GM21825 (cell line): ENCODE results near the gene IFI6.
"Not testable (repeated sequence)": the region's sequence is repeated elsewhere in the genome, so short reads cannot be mapped to it uniquely, and the experiment has no call there.

Experiments used
- ATAC-seq: cut with Tn5 transposase; IDR thresholded peaks from one replicate; pipeline ENCODE4 v1.9.1; 2021; ENCODE audit warnings: mild to moderate bottlenecking, moderate library complexity; ENCODE audit not compliant: unreplicated experiment

The IFI6 gene

GRCh38 chr1:27632387-27633297 is 39.4 kb downstream of the IFI6 start:
- peak; percentile 32 for ATAC-seq

- peak; percentile 25 for ATAC-seq
Measured at GRCh38 chr1:27630859-27631491, 41.0 kb downstream of the IFI6 start.

DNA sequence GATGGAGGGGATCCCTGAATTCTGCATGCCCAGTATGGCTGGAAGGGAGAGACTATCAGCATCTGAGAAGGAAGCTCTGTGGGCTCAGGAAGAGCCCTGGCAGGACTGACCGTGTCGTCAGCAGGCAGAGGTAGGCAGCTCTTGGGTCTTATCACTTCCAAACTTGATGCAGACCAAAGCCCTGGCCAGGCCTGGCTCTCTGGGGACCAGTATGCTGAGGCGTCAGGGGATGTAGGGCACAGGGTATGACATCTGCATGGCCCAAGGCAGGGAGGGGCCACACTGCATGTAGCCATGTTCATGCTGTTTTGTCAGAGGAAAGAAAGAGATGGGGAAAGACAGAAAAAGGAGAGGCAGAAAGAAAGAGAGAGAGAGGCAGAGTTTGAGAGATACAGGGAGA is 43.3 kb downstream of the IFI6 start:
- ATAC-seq: no peak

DNA sequence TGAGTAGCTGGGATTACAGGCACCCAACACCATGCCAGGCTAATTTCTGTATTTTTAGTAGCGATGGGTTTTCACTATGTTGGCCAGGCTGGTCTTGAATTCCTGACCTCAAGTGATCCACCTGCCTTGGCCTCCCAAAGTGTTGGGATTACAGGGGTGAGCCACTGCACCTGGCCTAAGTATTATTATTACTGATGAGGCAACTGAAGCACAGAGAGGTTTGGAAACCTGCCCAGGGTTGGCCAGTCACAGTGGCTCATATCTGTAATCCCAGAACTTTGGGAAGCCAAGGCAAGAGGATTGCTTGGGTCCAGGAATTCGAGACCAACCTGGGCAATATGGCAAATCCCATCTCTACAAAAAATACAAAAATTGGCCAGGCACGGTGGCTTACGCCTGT is 44.3 kb downstream of the IFI6 start:
- ATAC-seq: not testable (repeated sequence)

GRCh38 chr1:27627061-27627460 is 44.9 kb downstream of the IFI6 start:
- no peak for ATAC-seq

- no peak for ATAC-seq
Measured at GRCh38 chr1:27626031-27626935, 45.7 kb downstream of the IFI6 start.

- peak; percentile 20 for ATAC-seq
Measured at GRCh38 chr1:27624467-27625178, 47.4 kb downstream of the IFI6 start.

DNA sequence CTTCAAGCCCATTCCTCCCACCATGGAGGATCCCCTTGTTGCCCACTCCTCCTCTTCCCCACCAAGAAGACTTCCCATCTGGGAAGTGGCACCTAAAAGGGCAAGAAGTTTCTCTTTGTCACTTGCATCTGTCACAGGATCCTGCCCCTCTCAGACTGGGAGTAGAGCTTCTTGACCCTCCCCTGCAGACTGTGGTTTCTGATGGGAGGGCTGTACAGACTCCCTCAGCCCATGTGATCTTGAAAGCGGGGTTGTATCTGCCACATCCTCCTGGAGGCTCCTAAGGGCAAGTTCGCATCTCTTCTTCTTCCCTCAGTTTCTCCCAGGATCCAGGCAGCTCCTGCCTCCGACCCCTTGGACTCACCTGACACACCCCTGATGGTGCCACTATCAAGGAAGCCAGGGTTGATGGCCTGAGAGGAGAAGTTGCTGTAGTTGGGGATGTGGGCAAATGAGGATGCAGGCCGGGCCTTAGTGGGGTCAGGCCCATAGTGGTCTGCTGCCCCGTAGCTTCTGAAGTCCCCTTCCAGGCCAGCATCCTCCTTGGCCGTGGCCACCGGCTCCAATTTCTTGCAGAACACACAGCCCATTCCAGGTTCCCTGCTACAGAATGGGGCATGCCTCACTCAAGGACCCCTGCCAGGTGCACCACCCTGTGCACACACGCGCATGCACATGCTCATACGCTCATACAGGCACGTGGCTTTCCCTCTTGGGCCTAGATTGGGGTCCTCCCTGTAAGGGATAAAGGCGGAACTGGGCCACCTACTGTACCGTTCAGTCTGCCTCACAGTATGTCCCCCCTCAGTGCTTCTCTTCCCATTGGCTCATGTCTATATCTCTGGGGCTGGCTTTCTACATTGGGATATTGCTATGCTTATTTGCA is 48.4 kb downstream of the IFI6 start:
- no peak for ATAC-seq

DNA sequence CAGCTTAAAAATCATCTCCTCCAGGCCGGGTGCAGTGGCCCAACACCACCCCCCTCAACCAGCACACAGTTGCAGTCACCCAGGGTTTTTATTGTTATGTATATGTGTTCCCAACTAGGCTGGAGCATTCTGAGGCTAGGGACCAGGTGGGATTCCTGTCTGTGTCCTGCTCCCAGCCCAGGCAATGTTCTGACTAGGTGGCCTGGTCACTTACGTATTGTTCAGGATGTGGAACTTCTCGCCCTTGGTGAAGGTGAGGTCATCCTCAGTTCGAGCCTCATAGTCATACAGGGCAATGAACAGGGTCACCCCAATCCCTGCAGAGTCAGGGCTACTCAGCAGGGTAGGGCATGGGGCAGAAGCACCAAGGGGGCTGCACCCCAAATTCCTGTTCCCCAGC is 49.2 kb downstream of the IFI6 start:
- ATAC-seq: no peak

DNA sequence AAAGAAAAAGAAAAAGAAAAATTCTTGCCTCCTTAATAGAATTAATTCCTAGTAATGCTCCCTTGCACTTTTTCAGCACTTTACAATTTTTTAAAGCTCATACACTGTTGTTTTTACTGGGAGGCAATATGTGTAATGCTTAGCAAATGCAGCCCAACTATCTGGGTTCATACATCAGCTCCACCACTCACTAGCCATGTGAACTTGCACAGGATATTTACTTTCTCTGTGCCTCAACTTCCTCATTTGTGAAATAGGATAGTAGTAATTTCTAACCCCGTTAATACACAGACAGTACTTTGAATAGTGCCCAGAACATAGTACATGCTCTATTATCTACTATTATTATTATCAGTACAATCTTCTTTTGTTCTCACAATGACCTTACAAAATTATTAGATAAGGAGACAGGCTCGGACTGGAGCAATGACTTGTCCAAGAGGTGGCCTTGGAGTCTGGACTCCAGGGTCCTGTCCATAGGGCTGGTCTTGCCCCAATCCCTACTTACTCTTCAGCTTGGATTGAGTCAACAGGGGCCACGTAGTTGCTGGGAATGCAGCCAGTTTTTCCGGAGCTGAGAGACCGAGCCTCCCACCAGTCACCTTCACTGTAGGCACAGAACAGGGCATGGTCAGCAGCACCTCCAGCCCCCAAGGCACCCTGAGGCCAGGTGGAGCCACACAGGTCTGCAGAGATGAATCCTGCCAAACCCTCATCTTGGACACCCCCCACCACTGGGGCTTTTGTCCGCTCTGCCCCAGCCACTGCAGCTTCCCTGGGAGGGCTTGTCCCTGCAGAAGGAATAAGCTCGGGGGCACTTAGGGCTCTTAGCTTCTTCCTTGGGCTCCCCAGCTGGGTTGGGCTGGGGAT is 50.7 kb downstream of the IFI6 start:
- no peak for ATAC-seq

DNA sequence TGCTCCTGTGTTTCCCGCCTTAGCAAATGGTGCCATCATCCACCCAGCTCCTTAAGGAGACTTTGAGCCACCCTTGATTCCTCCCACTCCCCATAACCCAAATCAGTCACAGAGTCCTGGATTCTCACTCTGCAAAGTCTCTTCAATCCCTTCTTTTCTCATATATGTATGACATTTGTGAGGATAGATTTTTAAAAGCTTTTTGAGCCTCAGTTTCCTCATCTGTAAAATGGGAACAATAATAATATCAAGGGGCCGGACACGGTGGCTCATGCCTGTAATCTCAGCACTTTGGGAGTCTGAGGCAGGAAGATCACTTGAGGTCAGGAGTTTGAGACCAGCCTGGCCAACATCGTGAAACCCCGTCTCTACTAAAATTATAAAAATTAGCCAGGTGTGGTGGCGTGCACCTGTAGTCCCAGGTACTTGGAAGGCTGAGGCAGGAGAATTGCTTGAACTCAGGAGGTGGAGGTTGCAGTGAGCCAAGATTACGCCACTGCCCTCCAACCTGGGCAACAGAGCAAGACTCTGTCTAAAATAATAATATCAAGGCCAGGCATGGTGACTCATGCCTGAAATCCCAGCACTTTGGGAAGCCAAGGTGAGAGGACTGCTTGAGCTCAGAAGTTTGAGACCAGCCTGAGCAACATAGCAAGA is 52.1 kb downstream of the IFI6 start:
- ATAC-seq: not testable (repeated sequence)

- ATAC-seq: no peak
Measured at GRCh38 chr1:27618341-27619082, 53.5 kb downstream of the IFI6 start.

DNA sequence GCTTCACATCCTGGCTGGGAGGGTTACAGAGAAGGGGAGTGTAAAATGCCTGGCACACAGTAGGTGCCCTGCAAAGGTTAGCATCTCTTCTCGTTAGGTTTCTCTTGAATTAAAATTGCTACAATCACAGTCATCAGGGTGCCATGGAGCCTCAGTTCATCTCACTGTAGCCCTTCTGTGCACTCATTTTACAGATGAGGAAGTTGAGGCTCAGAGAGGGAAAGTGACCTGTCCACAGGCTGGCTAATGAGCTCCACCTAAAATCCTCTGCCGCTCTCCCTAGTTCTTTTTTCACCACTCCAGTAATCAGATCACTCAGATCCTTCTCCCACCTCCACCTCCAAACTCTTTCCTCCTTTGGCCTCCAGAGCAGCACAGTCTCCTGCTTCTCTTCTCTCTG is 54.6 kb downstream of the IFI6 start:
- ATAC-seq: no peak

GRCh38 chr1:27616441-27616840 is 55.6 kb downstream of the IFI6 start:
- no peak for ATAC-seq
